ENCODE measurements around the gene SBNO2.

The SBNO2 gene

GRCh38 chr19:1166872-1167573 is 7.0 kb downstream of the SBNO2 start:
- Histone ChIP-seq H3K9ac (ENCODE audit: low read depth, low read length, poor library complexity, severe bottlenecking) (no peak overlapping the region), H3K9me2 (replicated peaks; ENCODE audit: low read depth, low read length) (no peaks in the 10 kb centered on the region), H3K79me2 (ENCODE audit: insufficient read depth, low read length) (peaks cover 67% of the 10 kb centered on the region), H3F3A (ENCODE audit: low read depth) (no peaks in the 10 kb centered on the region), H3K4me2 (ENCODE audit: low read depth, low read length, poor library complexity, severe bottlenecking) (no peak overlapping the region), H3K9me3 (ENCODE audit: insufficient read depth, low read depth, low read length) (no peaks in the 10 kb centered on the region), H3K27me3 (ENCODE audit: insufficient read depth, low read length, poor library complexity, severe bottlenecking) (no peaks in the 10 kb centered on the region), H4K20me1 (ENCODE audit: insufficient read depth, low read length, poor library complexity, severe bottlenecking) (peaks cover 29% of the 10 kb centered on the region), H2AFZ (ENCODE audit: low read length) (no peak overlapping the region), H3K4me1 (ENCODE audit: insufficient read depth, low read length, poor library complexity, severe bottlenecking) (peaks cover 20% of the 10 kb centered on the region), H3K4me3 (ENCODE audit: low read length, poor library complexity, severe bottlenecking) (no peak overlapping the region), H3K36me3 (ENCODE audit: insufficient read depth, low read length) (no peaks in the 10 kb centered on the region)
- TF ChIP-seq EZH2phosphoT487 (IDR thresholded peaks at IDR 0.05; ENCODE audit: borderline replicate concordance): no peak
- TF ChIP-seq, protein P1, sequence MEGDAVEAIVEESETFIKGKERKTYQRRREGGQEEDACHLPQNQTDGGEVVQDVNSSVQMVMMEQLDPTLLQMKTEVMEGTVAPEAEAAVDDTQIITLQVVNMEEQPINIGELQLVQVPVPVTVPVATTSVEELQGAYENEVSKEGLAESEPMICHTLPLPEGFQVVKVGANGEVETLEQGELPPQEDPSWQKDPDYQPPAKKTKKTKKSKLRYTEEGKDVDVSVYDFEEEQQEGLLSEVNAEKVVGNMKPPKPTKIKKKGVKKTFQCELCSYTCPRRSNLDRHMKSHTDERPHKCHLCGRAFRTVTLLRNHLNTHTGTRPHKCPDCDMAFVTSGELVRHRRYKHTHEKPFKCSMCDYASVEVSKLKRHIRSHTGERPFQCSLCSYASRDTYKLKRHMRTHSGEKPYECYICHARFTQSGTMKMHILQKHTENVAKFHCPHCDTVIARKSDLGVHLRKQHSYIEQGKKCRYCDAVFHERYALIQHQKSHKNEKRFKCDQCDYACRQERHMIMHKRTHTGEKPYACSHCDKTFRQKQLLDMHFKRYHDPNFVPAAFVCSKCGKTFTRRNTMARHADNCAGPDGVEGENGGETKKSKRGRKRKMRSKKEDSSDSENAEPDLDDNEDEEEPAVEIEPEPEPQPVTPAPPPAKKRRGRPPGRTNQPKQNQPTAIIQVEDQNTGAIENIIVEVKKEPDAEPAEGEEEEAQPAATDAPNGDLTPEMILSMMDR (conservative IDR thresholded peaks at IDR 0.05; ENCODE audit: low read length): no peak

DNA sequence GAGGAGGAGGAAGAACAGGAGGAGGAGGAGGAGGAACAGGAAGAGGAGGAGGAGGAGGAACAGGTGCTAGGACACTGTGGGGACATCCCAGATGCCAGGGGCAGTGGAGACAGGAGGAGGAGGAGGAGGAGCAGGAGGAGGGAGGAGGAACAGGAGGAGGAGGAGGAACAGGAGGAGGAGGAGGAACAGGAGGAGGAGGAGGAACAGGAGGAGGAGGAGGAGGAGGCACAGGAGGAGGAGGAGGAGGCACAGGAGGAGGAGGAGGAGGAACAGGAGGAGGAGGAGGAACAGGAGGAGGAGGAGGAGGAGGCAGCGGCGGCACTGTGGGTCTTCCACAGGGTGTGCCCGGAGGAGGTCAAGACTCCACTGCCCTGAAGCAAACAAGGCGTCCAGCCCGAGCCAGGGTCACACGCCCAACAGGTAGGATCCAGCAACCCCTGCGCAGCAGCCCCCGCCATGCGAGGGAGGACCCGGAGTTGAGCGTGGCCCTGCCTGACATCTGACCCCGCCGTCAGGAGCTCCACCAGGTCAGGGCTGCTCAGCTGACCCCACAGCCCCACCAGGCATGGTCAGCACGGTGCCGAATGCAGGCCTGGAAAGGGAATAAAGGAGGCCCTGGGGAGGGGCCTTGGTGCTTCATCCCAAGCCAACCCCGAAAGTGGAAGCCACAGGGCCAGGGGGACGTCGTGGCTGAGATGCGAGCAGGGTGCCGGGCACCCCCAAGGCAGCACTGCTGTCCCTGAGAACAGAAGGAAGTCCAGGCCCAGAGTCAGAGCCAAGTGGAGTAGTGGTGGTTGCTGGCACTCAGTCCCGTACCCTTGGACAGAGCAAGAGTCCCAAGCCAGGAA is 9.2 kb downstream of the SBNO2 start:
- Histone ChIP-seq H4K20me1 (ENCODE audit: insufficient read depth, low read length, poor library complexity, severe bottlenecking) (peaks cover 18% of the 10 kb centered on the region), H3K4me2 (ENCODE audit: low read depth, low read length, poor library complexity, severe bottlenecking) (no peak overlapping the region), H3K9ac (ENCODE audit: low read depth, low read length, poor library complexity, severe bottlenecking) (no peak overlapping the region)

GRCh38 chr19:1163934-1164683 is 10.0 kb downstream of the SBNO2 start:
- Histone ChIP-seq H3K9me3 (ENCODE audit: insufficient read depth, low read depth, low read length) (no peaks in the 10 kb centered on the region), H3F3A (ENCODE audit: low read depth) (no peaks in the 10 kb centered on the region), H3K79me2 (ENCODE audit: insufficient read depth, low read length) (peaks cover 38% of the 10 kb centered on the region; the same call in 1 of the 2 replicates), H3K4me2 (ENCODE audit: low read depth, low read length, poor library complexity, severe bottlenecking) (no peak overlapping the region), H3K36me3 (ENCODE audit: insufficient read depth, low read length) (no peaks in the 10 kb centered on the region), H3K4me1 (ENCODE audit: insufficient read depth, low read length, poor library complexity, severe bottlenecking) (peaks cover 6% of the 10 kb centered on the region), H4K20me1 (ENCODE audit: insufficient read depth, low read length, poor library complexity, severe bottlenecking) (peaks cover 18% of the 10 kb centered on the region), H3K27me3 (ENCODE audit: insufficient read depth, low read length, poor library complexity, severe bottlenecking) (no peaks in the 10 kb centered on the region), H3K9ac (ENCODE audit: low read depth, low read length, poor library complexity, severe bottlenecking) (no peak overlapping the region), H3K4me3 (ENCODE audit: low read length, poor library complexity, severe bottlenecking) (no peak overlapping the region), H3K9me2 (replicated peaks; ENCODE audit: low read depth, low read length) (no peaks in the 10 kb centered on the region), H2AFZ (ENCODE audit: low read length) (no peak overlapping the region)
- TF ChIP-seq, protein P1 (conservative IDR thresholded peaks at IDR 0.05; ENCODE audit: low read length): no peak

More for the DNA sequence above, 9.2 kb downstream of the SBNO2 start:
- H3K4me1 ChIP-seq (ENCODE audit: insufficient read depth, low read length, poor library complexity, severe bottlenecking): peaks cover 11% of the 10 kb centered on the region
- TF ChIP-seq, protein P1 (conservative IDR thresholded peaks at IDR 0.05; ENCODE audit: low read length): no peak
- no peak for TF ChIP-seq EZH2phosphoT487 (IDR thresholded peaks at IDR 0.05; ENCODE audit: borderline replicate concordance)
- no peak overlapping the region for H3K4me3 ChIP-seq (ENCODE audit: low read length, poor library complexity, severe bottlenecking)
- H3K9me3 ChIP-seq (ENCODE audit: insufficient read depth, low read depth, low read length): no peaks in the 10 kb centered on the region
- no peak overlapping the region for H2AFZ ChIP-seq (ENCODE audit: low read length)
- H3K9me2 ChIP-seq (replicated peaks; ENCODE audit: low read depth, low read length): no peaks in the 10 kb centered on the region
- no peaks in the 10 kb centered on the region for H3K27me3 ChIP-seq (ENCODE audit: insufficient read depth, low read length, poor library complexity, severe bottlenecking)
- no peaks in the 10 kb centered on the region for H3K36me3 ChIP-seq (ENCODE audit: insufficient read depth, low read length)
- H3K79me2 ChIP-seq (ENCODE audit: insufficient read depth, low read length): peaks cover 46% of the 10 kb centered on the region; the same call in 1 of the 2 replicates
- H3F3A ChIP-seq (ENCODE audit: low read depth): no peaks in the 10 kb centered on the region

Data from Loucy (cell line).